Right hindlimb (tissue), 1 donor: ENCODE results near the gene FEN1.

Experiments
- DNase-seq: peaks from one replicate; pipeline ENCODE4 v3.0.0-alpha.2; 2018

The FEN1 gene

DNA sequence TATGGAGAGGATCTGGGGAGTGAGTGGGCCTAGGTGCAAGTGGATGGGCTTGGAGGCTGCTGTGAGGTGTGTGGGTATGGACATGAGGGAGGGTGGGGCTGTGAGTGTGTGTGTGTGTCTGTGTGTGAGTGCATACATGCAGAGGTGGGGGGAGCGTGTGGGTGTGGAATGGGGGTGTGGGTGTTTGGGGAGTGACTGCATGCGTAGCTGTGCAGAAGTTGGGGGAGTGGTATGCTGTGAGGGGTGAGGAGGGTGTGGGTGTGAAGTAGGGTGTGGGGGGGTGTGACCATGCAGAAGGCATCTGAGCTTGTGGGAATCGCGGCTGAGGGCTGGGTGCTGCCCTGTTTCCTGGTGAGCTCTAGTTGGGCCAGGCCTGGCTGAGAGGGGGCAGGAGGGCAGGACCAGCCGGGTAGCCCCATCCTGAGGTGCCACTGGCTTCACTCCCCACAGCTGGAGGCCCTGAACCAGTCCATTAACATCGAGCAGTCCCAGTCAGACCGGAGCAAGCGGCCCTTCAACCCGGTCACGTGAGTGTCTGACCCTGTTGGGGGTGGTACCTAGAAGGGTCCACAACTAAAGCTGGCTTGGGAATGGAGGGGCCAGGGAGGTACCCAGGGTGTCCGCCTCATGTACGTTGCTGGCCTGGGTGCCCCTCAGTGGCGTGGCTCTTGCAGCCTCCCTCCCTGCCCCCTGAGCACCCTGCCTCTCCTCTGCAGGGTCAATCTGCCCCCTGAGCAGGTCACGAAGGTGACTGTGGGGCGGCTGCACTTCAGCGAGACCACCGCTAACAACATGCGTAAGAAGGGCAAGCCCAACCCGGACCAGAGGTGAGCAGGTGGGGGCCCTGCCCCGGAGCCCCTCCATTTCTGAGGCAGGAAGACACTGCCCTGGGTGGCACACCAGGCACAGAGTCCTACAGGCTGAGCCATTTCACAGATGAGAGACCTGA lies 16.8 kb upstream of the FEN1 start:
- no peak for DNase-seq

DNA sequence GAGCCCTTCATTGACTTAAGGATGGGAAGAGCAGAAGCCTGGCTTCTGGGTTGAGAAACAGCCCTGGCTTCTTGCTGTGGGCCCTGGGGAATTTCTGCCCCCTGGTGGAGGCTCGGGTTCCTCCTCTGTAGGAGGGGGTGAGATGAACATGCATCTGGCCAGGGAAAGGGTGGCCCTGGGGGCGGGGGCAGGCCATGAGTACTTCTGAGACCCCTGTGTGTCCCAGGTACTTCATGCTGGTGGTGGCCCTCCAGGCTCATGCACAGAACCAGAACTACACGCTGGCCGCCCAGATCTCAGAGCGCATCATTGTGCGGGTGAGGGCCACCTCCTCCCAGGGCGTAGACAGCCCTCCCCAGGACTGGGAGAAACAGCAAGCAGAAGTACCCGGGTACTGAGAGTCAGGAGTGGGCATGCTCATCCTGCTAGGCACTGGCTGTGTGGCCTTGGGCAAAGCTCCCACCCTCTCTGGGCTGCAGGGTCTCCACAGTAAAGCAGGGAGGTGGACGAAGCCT lies 16.1 kb upstream of the FEN1 start:
- DNase-seq: no peak

DNA sequence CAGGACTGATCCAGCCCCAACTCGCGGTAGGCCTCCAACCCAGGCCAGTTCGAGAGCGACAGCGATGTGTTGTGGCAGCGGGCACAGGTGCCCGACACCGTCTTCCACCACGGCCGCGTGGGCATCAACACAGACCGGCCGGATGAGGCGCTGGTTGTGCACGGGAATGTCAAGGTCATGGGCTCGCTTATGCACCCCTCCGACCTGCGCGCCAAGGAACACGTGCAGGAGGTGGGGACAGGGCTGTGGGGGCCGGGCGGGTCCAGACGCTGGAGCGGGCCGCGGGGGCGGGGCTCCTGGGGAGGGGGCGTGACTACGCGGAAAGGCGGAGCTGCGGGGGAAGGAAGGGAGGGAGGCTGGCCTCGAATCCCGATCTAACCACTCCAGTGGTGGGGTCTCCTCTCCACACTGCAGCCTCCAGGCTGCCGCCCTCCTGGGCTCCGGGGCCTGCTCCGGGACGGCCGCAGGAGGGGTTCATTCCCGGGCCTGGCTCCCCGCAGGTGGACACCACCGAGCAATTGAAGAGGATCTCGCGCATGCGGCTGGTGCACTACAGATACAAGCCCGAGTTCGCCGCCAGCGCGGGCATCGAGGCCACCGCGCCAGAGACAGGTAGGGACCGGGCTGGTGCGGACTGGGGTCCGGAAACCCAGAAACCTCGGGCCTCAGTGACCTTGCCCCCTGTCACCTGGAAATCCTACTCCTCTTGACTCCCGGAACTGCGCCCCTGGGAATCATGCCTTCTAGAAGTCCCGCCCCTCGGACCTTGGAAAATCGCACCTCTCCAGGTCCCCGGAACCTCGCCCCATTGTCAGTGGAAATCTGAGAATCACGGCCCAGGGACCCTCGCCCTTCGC lies 15.2 kb upstream of the FEN1 start:
- DNase-seq: peak; percentile 64

DNA sequence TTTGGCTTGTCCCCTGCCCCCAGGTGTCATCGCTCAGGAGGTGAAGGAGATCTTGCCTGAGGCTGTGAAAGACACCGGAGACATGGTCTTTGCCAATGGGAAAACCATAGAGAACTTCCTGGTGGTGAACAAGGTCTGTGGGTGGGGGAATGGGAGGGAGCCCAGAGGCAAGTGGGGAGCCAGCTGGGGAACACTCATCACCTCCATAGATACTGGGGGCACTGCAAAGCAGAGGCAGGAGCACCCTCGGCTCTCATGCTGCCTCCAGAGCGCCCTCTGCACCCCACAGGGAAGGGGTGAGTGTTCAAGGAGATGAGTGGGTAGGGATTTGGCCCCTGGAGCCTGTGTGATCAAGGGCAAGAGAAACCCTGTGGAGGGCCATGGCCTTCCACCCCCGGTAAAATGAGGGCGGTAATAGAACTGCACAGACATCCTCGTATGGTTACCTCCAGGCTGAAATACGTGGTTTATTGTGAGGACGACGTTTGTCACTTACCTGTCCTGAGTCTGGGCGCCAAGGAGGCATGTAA lies 14.3 kb upstream of the FEN1 start:
- no peak for DNase-seq

DNA sequence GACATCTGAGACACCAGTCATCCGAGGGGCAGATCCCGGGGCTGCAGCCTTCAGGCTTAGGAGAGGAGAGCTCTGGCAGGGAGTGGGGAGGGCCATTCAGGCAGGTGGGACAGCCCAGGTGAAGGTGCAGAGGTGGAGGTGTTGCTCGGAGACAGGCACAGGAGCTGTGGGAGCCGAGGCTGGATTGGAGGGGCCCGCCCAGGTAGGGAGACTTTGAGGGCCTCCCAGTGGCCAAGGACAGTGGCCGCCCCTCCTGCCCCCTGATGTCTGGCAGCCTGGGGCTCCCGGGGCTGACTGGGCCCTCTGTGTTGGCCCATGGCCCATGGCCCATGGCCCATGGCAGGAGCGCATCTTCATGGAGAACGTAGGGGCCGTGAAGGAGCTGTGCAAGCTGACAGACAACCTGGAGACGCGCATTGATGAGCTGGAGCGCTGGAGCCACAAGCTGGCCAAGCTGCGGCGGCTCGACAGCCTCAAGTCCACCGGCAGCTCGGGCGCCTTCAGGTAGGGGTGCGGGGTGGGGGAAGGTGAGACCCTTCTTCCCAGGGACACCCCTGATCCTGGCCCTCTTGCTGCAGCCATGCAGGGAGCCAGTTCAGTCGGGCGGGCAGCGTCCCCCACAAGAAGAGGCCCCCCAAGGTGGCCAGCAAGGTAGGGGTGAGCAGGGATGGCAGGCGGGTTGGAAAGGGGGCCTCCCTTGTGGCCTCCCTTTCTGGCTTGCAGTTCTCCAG lies 13.6 kb upstream of the FEN1 start:
- no peak for DNase-seq

DNA sequence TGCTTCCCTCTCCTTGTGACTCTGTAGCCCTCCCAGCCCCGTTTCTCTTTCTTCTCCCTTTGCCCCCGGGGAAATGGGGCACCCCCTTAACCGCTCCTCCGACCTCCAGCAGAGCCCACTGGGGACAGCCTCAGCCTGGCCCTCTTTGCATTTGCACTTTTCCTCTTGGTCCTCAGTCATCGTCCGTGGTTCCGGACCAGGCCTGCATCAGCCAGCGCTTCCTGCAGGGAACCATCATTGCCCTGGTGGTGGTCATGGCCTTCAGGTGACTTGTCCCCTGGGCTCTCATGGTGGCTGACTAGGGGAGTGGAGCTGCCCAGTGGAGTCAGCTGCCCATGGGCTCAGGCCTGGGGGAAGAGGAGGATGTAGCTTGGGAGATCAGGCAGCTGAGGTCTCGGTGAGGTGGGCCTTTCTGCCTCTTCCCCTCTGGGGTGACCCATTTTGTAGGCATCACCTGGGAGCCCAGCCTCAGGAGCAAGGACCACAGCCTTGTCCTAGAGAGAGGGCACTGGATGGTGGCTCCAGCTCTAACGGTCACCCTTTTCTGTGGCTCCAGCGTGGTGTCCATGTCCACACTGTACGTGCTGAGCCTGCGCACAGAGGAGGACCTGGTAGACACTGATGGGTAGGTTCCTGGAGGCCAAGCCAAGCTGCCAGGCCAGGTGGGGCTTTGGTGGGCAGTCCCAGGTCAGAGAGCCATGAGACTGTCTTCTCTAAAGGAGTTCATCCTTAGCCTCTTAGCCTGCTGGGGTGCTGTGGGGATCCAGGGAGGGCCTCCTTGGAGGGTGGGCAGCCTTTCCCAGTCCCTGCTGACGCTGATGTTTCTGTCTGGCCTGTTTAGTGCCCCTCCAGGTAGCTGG lies 12.8 kb upstream of the FEN1 start:
- no peak for DNase-seq

DNA sequence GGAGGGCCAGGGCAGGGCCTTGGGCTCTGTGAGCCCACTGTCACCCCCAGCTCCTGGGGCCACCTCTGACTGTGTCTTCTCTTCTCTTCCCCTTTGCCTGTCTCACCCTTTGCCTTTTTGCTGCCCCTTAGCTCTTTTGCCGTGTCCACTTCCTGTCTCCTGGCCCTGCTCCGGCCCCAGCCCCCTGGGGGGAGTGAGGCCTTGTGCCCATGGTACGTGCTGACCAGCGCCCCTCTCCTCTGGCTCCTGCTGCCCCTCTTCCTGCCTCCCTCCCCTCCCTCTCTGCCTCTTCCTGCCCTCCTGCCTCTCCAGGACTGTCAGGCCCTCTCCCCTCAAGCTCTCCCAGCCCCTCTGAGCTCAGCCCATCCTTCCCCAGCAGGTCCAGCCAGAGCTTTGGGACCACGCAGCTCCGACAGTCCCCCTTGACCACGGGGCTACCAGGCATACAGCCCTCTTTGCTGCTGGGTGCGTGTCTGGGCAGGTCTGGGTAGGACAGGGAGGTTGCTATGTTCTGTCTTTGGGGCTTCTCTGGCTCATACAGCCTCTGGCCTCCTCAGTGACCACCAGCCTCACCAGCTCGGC lies 12.0 kb upstream of the FEN1 start:
- no peak for DNase-seq

DNA sequence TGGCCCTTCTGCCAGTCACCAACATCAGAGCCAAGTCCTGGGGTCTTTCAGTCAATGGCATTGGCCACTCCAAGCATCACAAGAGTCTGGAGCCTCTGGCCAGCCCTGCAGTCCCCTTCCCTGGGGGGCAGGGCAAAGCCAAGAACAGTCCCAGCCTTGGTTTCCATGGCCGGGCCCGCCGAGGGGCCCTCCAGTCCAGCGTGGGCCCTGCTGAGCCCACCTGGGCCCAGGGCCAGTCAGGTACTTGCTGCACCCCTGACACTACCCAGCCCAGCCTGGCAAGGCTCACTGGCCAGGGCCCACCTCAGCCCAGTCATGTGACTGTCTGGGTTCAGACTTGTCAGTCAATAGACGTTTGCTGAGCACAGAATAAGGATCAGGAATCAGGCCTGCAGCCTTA lies 11.1 kb upstream of the FEN1 start:
- DNase-seq: no peak

DNA sequence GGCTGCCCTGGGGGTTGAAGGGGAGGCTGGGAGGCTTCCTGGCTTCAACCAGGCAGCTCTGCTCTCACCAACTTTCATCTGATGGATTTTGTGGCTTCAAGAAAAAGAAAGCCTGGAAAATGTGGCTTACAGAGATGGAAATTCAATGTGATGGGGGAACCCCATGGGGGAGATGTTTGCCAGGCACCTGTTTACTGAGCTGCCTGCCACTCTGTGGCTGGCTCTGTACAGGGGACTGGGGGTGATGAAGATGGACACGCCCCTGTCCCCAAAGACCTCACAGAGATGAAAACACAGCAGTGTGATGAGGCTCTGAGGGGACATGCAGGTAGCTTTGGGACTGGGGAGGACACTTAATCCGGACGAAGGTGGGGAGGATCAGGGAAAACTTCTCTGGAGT lies 10.4 kb upstream of the FEN1 start:
- no peak for DNase-seq

DNA sequence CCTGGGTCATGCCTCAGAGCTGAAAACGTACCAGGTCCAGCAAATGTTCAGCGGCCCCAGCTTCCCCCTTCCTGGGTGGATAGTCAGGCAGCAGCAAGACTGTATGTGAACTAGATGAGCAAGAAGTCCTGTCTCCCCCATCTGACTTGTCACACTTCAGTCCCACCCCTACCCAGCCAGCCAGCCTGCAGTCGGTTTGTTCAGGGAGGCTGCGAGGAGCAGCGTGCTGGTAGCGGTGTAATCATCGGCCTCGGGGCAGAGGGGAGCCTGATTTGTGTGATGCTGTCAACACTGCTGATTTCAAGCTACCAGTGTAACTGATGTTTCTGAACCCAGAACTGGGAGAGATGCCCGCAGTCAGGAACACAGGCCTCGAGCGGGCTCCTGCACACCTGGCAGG lies 9.9 kb upstream of the FEN1 start:
- no peak for DNase-seq

DNA sequence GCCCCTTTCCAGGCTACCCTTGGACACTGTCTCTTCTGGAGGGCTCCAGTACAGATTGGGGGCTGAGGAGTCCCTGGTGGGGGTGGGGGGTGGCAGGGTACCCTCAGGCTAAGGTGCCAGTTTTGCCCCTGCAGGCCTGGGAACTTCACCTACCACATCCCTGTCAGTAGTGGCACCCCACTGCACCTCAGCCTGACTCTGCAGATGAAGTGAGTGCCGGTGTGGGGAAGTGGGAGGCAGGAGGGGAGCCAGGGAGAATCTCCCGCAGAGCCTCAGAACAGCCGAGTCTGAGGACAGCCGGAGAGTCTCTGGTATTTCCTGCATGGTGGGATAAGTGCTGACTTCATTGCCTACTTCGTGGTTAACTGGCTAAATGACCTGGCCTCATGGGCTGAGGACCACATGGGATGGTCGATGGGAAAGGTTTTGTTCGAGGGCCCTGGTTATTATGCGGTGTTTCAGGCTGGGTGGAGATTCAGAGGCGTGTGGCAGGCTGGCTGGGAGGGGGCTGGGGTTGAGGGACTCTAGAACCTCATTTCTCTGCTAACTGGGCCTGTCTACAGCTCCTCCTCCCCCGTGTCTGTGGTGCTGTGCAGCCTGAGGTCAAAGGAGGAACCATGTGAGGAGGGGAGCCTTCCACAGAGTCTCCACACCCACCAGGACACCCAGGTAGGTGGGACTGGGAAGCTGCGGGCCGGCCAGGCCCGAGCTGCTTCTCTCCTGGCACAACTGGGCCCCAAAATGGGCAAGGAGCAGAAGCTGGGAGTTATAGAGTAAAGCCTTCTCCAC lies 8.8 kb upstream of the FEN1 start:
- no peak for DNase-seq

DNA sequence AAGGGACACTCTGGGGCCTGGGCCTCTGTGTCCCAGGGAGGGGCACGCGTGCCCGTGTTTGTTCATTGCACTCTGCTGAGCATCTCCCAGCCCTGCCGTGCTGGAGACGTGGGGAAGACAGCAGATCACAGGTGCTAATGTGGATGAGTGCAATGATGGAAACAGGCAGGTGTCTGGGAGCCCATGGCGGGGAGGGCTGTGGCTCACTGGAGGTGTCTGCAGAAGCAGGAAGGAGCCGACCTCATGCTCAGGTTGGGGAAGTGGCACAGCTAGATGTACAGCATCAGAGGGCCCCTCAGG lies 8.3 kb upstream of the FEN1 start:
- no peak for DNase-seq

DNA sequence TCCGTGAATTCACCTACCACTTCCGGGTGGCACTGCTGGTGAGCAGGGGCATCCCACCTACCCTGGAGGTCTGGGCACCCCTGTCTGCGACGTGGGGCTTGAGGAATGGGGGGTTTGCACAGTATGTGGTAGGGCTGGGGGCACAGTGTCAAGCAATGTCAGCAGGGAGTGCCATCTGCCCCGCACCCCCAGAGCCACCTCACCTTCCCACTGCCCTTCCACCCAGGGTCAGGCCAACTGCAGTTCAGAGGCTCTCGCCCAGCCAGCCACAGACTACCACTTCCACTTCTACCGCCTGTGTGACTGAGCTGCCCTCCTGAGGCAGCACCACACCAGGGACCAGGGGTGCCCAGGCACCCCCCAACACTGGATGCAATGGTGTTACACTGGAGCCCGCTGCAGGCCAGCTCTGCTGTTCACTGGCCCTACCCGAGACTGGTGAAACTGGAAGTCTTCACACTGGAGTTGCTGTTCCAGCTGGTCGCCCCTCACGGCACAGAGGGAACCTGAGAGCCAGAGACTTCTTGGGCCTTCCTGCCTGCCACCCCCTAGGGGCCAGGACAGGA lies 6.8 kb upstream of the FEN1 start:
- DNase-seq: no peak

DNA sequence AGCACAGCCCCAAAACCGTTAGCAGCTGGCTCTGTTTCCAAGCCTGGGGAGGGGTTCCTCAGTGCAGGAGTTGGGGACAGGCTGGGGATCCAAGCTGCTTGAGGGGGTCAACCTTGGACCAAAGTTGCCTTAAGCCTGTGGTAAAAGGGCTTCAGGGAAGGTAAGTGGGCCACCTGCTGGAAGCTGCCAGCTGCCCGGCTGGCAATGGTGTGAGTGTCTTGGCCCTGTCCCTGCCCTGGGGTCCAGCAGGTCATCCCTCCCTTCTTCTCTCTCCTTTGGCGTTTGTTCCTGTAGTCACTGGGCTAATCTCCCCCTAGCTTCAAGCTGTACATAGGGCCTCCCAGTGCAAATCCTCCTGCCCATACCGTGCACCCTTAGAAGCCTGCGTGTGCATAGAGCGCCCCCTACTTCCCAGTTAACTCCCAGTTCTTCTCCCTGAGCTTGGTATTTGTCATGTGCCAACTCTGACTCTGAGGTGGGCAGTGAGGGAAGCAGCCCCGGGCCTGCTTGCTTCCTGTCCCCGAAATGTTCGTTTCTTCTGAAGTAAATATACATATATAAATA lies 4.7 kb upstream of the FEN1 start:
- DNase-seq: no peak

DNA sequence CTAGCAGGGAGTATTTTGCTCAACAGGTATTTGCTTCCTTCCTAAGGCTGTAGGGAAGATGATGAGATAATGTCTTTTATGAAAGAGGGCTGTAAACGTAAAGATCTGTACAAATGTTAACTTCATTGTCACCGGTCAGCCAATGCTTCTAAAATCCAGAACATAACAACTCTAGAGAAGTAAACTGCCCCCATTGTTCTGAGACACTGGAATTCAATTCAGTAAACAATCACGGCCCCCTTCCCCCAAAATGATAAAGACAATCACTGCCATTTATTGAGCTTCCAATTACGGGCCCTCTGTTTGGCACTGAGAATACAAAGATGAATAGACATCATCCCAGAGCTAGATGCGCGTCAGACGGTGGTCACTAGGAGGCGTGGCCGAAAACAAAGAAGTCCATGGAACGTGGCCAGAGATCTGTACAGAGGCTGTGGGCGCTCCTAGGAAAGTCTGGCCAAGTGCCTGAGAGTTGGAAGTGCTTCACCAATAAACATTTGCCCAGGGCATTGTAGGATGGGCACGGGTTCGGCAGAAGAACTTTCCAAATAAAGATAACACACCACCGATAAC lies 888 bp upstream of the FEN1 start:
- peak; percentile 85 for DNase-seq

DNA sequence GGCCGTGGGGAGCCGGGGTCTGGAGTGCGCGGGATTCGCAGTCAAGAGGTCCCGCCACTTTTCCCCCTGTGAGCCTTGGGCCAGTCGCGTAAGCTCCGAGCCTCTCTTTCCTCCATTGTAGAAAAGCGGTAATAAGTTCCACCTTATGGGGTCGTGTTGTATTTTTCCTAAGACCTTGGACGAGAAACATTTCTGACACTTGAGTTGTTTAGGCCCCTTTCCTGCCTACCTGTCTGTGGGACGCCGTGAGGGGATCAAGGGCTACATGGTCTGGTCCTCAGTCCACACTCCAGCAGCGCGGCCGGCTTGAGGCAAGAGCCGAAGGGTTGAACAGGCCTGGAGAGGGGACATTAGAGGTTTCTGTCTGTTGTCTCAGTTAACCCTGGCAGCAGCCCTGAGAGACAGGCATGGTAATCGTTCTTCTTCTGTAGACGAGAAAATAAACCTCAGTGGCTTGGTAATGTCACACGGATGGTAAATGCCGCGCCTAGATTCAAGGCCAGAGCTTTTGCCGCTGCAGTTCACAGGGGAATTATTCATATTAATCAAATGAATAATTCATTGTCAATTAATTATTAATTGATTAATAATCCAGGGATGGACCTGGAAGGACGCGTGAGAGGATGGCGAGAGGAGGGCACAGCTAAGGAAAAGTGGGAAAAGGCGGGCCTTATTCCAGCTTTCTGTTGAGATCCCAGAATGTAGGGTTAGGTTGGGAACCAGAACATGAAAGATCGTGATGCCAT lies 545 bp downstream of the FEN1 start:
- DNase-seq: no peak

DNA sequence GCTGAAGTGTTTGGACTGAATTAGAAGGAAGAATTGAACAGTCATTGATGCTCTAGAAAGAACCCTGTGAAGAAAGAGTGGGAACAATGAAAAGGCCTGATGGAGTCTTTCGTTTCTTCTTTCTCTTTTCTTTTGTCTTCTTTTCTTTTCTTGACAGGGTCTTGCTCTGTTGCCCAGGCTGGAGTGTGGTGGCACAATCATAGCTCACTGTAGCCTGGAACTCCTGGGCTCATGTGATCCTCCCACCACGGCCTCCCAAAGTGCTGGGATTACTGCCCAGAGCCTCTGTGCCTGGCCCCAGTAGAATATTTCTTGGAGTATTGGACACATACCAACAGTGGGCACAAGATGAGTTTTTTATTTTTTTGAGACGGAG lies 1.1 kb downstream of the FEN1 start:
- no peak for DNase-seq

DNA sequence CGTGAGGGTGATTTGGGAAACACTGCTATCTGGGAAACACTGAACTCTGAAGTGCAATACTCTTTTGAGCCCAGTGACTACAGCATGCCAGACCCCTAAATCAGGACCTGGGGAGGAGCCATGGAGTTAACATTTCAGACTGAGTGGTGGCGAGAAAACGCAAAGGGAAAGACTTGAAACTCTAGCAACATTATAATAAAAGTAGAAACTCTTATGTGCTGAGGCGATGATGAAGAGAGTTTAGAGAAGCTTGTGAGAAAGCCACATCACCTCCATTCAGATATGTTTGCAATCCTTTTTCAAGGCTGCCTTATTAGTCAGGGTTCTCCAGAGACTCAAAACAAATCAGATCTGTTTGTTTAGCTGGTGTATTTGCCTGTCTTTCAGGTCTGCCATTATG lies 1.9 kb downstream of the FEN1 start:
- DNase-seq: no peak

DNA sequence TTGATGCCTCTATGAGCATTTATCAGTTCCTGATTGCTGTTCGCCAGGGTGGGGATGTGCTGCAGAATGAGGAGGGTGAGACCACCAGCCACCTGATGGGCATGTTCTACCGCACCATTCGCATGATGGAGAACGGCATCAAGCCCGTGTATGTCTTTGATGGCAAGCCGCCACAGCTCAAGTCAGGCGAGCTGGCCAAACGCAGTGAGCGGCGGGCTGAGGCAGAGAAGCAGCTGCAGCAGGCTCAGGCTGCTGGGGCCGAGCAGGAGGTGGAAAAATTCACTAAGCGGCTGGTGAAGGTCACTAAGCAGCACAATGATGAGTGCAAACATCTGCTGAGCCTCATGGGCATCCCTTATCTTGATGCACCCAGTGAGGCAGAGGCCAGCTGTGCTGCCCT lies 2.7 kb downstream of the FEN1 start:
- DNase-seq: no peak
